Right lobe of liver (tissue), 6 donors: ENCODE data around the gene MCM8. TPM values are rescaled to one million over a fixed set of nuclear protein-coding genes. Genes with fewer than 3 reads are reported as not detected.

Source experiments
- ATAC-seq, 4 donors: fragments of 200-7000 bp; cut with Tn5 transposase; one replicate each; pipeline ENCODE4 v1.9.1; 2020; ENCODE audit warnings: mild to moderate bottlenecking in 4 of 4, moderate library complexity in 4 of 4
- DNase-seq, 3 donors: peaks; one replicate each; pipeline ENCODE4 v3.0.0-alpha.2; 2020
- H3K27ac ChIP-seq, 3 donors: fragments of 200-600 bp; one replicate each; pipeline ENCODE4 v1.8.0; 2022
- H3K27me3 ChIP-seq, 2 donors: fragments of 200-600 bp; one replicate each; pipeline ENCODE4 v1.8.0; 2022
- H3K36me3 ChIP-seq, 4 donors: fragments of 200-600 bp; sonication (generic) in 1 of 4; one replicate each; pipeline versions ENCODE4 v1.5.1 to v1.8.0; 2017 to 2022; ENCODE audit warnings: control low read depth in 1 of 4
- H3K4me1 ChIP-seq, 4 donors: fragments of 200-600 bp; sonication (generic) in 1 of 4; one replicate each; pipeline versions ENCODE4 v1.5.1 to v1.8.0; 2017 to 2022; ENCODE audit warnings: control low read depth in 1 of 4
- H3K4me3 ChIP-seq, 3 donors: fragments of 200-600 bp; one replicate each; pipeline ENCODE4 v1.8.0; 2022
- H3K9me3 ChIP-seq, 4 donors: fragments of 200-600 bp; sonication (generic) in 1 of 4; one replicate each; pipeline versions ENCODE4 v1.5.1 to v1.8.0; 2017 to 2022; ENCODE audit warnings: control low read depth in 1 of 4
- POLR2A ChIP-seq: fragments of 450-650 bp; IDR thresholded peaks from one replicate; pipeline ENCODE4 v1.6.1; 2017; ENCODE audit warnings: antibody characterized with exemption, mild to moderate bottlenecking
- WGBS: methylation state at CpG from one replicate; pipeline ENCODE4 v1.1.6; 2018; ENCODE audit warnings: low coverage, low lambda C conversion rate; ENCODE audit not compliant: insufficient coverage; ENCODE audit errors: missing lambda C conversion rate; 5-methylcytosine and 5-hydroxymethylcytosine counted together
- intact Hi-C, 2 donors: fragments of 100-400 bp; cut with DNase I; formaldehyde crosslinking; loops; one replicate each; pipeline versions ENCODE4 v1.11.2 to v1.14.1; 2022
- total RNA-seq, 6 experiments: library from RNA; depleted of rRNA in 2 of 6; stranded (reverse); fragments of >200 nt in 2 of 6; fragmentation: NEBNext Ultra II Directional in 3 of 6; extraction: Animal tissue kit (Norgen Biotek cat#: 25700) in 3 of 6; gene quantifications; one replicate each; pipeline versions ENCODE4 v1.1.0 to v1.2.4, GENCODE V29; 2016 to 2023
- TF ChIP-seq, protein P1 (sequence below), 4 donors: fragments of 200-600 bp in 3 of 4; fragments of 450-650 bp in 1 of 4; IDR thresholded peaks; one replicate each; pipeline versions ENCODE4 v1.5.1 to v1.8.0; 2016 to 2022; ENCODE audit warnings: antibody characterized with exemption in 4 of 4, mild to moderate bottlenecking in 2 of 4
- donor health status: DM: no; HTN: yes; CAD: no.
- donor health status: DM: no; HTN: no; CAD: no.
- donor health status: DM: no; HTN: no; CAD: no.
- donor health status: DM: no; HTN: yes; CAD: no.
- donor health status: DM: no; HTN: yes; CAD: no.

MCM8 gene
- total RNA-seq, 6 experiments from 2014 or later: 1.4 to 2.5 (median 1.6) TPM

GRCh38 chr20:6006603-6006949 is 56.1 kb downstream of the MCM8 start:
- Histone ChIP-seq H3K4me1 (peaks cover 0 to 17% (median 0%) of the 10 kb centered on the region in 4 donors), H3K36me3 (peaks cover 0 to 20% (median 12%) of the 10 kb centered on the region in 4 donors), H3K9me3 (no peaks in the 10 kb centered on the region), H3K27me3 (no peaks in the 10 kb centered on the region), H3K27ac (peak overlapping the region; percentile 71 to 80 (median 77)), H3K4me3 (peak overlapping the region; percentile 74 to 92 (median 76))
- ATAC-seq (no peak), DNase-seq (no peak)
- 0% methylated on average over 8 of the region's 10 CpGs for WGBS
- TF ChIP-seq, protein P1, sequence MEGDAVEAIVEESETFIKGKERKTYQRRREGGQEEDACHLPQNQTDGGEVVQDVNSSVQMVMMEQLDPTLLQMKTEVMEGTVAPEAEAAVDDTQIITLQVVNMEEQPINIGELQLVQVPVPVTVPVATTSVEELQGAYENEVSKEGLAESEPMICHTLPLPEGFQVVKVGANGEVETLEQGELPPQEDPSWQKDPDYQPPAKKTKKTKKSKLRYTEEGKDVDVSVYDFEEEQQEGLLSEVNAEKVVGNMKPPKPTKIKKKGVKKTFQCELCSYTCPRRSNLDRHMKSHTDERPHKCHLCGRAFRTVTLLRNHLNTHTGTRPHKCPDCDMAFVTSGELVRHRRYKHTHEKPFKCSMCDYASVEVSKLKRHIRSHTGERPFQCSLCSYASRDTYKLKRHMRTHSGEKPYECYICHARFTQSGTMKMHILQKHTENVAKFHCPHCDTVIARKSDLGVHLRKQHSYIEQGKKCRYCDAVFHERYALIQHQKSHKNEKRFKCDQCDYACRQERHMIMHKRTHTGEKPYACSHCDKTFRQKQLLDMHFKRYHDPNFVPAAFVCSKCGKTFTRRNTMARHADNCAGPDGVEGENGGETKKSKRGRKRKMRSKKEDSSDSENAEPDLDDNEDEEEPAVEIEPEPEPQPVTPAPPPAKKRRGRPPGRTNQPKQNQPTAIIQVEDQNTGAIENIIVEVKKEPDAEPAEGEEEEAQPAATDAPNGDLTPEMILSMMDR (IDR thresholded peaks at IDR 0.05): no peak
- TF ChIP-seq POLR2A: no peak
- intact Hi-C loops: no loop called here

DNA sequence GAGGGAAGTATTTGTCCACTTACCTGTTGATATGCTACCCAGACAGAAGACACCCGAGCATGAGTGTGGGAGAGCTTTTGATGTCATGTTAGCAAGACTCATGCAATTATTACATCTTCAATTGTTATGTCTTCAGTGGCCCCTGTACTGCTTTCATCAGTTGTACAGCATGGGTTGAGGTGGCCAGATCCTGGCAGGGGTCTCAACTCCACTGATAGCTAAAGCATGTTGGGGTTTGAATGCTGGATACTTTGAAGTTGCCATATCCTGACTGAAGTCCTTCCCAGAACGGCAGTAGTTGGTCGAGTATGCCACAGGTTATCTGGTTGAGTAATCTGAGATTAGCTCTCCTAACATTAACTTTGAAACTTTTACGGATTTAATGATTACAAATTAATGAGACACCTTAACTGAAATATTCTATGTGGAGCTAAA is 56.7 kb downstream of the MCM8 start:
- no peak for TF ChIP-seq POLR2A
- TF ChIP-seq, protein P1 (IDR thresholded peaks at IDR 0.05): no peak
- DNase-seq (no peak), ATAC-seq (peak in 1 of 4 donors; percentile 11)
- no peaks in the 10 kb centered on the region for H3K27me3 ChIP-seq
- 1% methylated on average over 4 of the region's 4 CpGs for WGBS
- peaks cover 0 to 25% (median 15%) of the 10 kb centered on the region in 4 donors for H3K36me3 ChIP-seq
- peak overlapping the region; percentile 74 to 92 (median 76) for H3K4me3 ChIP-seq
- H3K9me3 ChIP-seq: no peaks in the 10 kb centered on the region
- peaks cover 0 to 23% (median 0%) of the 10 kb centered on the region in 4 donors for H3K4me1 ChIP-seq
- peak overlapping the region; percentile 40 to 77 (median 71) for H3K27ac ChIP-seq
- intact Hi-C loops: no loop called here

- Histone ChIP-seq H3K9me3 (no peaks in the 10 kb centered on the region), H3K27me3 (no peaks in the 10 kb centered on the region), H3K27ac (peak overlapping the region; percentile 40 to 77 (median 71)), H3K4me3 (peak overlapping the region; percentile 74 to 92 (median 76)), H3K4me1 (peaks cover 0 to 28% (median 0%) of the 10 kb centered on the region in 4 donors), H3K36me3 (peaks cover 0 to 30% (median 18%) of the 10 kb centered on the region in 4 donors)
- DNase-seq (no peak), ATAC-seq (peak; percentile 48 to 71 (median 57))
- TF ChIP-seq POLR2A: peak; percentile 17
- TF ChIP-seq, protein P1 (IDR thresholded peaks at IDR 0.05): no peak
- intact Hi-C loops: no loop called here
- 12% methylated on average over 3 of the region's 3 CpGs for WGBS
Measured at GRCh38 chr20:6007529-6008103, 57.2 kb downstream of the MCM8 start.

DNA sequence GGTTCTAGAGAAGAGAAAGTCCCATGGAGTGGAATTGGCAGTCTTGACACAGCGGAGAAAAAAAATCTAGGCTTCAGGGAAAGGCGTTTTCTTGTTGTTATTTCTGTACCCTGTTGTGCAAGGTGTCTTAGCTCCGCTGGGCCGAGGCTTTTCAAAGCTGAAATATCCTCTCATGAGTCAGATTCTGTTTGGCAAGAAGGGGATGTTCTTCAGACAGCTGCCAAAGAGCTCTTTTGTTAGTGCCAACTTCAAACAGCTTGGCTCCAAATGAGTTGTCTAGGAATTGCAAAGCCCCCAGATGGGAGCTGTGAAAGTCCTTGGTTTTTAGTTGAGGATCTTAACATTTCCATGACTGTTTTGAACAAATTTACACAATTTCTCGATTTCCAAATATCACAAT is 57.8 kb downstream of the MCM8 start:
- intact Hi-C loops: no loop called here
- ATAC-seq: peak; percentile 4 to 55 (median 40)
- H3K27me3 ChIP-seq: no peaks in the 10 kb centered on the region
- 18% methylated on average over 5 of the region's 5 CpGs for whole genome bisulfite sequencing
- DNase-seq: peak in 2 of 3 donors; percentile 39 to 63
- TF ChIP-seq, protein P1 (IDR thresholded peaks at IDR 0.05): no peak
- TF ChIP-seq POLR2A: no peak
- peak overlapping the region; percentile 20 to 77 (median 40) for H3K27ac ChIP-seq
- H3K9me3 ChIP-seq: no peaks in the 10 kb centered on the region
- peaks cover 0 to 31% (median 0%) of the 10 kb centered on the region in 4 donors for H3K4me1 ChIP-seq
- peak overlapping the region; percentile 6 to 92 (median 76) for H3K4me3 ChIP-seq
- peaks cover 0 to 36% (median 22%) of the 10 kb centered on the region in 4 donors for H3K36me3 ChIP-seq
